Femur (tissue), 1 donor: ENCODE data around the gene RPUSD3.
"Not testable (repeated sequence)": the region's sequence is repeated elsewhere in the genome, so short reads cannot be mapped to it uniquely, and the experiment has no call there.

Source experiments
- DNase-seq: peaks from one replicate; pipeline ENCODE4 v3.0.0-alpha.2; 2017

The RPUSD3 gene

GRCh38 chr3:9843715-9844438 lies at the start of gene RPUSD3:
TSS of gene RPUSD3 (minus strand) at chr3:9844008. CDS start at chr3:9843990, 18 bp downstream.
- DNase-seq: peak; percentile 98

GRCh38 chr3:9891072-9891622 lies 47.3 kb upstream of the RPUSD3 start:
- DNase-seq: no peak

DNA sequence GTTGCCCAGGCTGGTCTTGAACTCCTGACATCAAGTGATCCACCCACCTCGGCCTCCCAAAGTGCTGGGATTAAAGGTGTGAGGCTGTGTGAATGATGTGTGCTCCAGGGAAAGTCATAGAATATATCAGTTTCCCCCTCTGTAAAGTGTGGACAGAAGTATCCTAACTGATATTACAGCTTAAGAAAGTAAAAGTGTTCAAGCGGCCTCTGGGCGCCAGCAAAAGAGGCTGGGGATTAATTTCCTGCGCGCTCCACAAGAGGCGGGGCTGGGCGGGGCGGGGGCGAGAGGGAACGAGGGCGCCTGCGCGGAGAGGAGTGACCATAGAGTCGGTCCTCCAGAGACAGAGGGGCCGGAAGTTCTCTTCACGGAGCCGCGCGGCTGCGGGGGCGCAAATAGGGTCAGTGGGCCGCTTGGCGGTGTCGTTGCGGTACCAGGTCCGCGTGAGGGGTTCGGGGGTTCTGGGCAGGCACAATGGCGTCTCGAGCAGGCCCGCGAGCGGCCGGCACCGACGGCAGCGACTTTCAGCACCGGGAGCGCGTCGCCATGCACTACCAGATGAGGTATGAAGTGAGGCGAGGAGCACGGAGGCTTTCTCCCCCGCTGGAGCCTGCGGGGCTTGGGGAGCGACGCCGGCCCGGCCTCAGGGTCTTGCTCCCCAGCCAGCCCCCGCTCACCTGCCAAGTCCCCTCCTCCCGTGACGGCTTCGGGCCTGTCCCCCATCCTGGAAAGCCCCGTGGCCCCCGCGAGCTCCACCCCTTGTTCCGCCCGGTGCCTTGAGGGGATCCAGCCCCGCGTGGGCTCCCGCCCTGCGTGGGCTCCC lies 46.7 kb upstream of the RPUSD3 start, which contains the start of gene JAGN1:
TSS of gene JAGN1 (plus strand) at position 362 of the 823 bp plus-strand sequence. CDS start at position 475, 113 bp downstream.
- peak; percentile 95 for DNase-seq

GRCh38 chr3:9889405-9889804 lies 45.6 kb upstream of the RPUSD3 start:
- no peak for DNase-seq

- no peak for DNase-seq
Measured at GRCh38 chr3:9888540-9888939, 44.7 kb upstream of the RPUSD3 start.

- no peak for DNase-seq
Measured at GRCh38 chr3:9887480-9887879, 43.7 kb upstream of the RPUSD3 start.

DNA sequence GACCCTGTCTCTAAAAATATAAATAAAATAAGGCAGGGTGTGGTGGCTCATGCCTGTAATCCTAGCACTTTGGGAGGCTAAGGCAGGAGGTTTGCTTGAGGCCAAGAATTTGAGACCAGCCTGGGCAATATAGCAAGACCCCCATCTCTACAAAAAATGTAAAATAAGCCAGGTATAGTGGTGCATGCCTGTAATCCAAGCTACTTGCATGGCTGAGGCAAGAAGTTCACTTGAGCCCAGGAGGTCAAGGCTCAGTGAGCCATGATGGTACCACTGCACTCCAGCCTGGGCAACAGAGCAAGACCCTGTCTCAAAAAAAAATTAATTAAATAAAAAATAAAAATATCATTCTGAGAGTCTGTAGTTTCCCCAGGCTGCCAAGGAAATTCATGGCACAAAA lies 42.5 kb upstream of the RPUSD3 start:
- DNase-seq: no peak

DNA sequence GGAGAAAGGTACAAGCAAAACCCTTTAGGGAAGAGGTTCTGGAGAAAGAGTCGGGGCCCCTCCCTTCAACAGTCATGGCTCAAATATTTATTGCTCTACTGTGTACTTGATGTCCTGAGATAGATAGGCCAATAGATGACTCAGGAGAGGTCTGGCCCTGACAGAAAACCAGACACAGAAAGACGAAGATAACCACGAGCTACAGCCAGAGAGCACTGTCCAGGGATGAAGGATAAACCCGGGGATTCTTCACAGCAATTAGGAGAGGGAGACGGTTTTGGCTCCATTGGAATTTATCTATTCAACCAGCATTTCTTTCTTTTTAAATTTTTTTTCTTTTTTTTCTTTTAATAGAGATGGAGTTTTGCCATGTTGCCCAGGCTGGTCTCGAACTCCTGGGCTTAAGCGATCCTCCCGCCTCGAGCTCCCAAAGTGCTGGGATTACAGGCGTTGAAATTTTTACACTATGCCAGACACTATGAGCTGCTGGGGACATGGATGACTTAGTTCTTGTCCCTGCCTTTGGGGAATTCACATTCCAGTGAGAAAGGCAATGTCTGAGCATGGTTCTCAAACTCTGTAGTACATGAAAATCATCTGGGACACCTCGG lies 40.9 kb upstream of the RPUSD3 start:
- no peak for DNase-seq

DNA sequence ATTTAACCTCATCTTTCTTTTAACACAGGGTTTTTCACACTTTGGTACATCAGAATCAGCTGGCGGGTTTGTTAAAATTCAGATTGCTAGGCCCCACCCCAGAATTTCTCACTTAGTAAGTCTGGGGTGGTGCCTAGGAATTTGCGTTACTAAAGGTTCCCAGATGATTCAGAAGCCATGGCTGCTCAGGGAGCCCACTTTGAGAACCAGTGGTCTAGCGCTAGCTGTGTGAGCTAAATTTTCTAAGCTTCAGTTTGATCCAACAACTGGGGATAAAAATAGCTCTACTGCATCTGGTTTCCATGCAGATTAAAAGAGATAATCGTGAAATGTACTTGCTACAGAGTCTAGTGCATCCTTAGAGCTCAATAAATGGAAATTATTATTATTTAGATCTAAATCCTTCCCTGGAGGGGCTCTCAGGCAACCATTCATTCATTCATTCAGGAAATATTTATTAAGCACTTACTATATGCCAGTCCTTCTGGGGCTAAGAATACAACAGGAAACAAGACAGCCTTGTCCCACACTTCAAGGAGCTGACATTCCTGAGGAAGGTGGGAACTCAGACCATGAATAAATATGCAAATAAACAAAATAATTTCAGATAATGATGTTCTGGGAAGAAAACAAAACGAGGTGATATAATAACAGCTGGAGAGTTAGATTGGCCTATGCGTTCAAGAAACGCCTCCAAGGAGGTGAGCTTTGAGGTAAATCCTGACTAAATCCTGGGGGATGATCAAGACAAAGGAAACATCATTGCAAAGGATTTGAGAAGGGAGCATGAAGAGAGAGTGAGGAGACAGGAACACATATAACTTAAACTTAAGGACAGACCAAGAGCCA lies 40.1 kb upstream of the RPUSD3 start:
- no peak for DNase-seq

GRCh38 chr3:9881441-9881840 lies 37.6 kb upstream of the RPUSD3 start:
- DNase-seq: no peak

DNA sequence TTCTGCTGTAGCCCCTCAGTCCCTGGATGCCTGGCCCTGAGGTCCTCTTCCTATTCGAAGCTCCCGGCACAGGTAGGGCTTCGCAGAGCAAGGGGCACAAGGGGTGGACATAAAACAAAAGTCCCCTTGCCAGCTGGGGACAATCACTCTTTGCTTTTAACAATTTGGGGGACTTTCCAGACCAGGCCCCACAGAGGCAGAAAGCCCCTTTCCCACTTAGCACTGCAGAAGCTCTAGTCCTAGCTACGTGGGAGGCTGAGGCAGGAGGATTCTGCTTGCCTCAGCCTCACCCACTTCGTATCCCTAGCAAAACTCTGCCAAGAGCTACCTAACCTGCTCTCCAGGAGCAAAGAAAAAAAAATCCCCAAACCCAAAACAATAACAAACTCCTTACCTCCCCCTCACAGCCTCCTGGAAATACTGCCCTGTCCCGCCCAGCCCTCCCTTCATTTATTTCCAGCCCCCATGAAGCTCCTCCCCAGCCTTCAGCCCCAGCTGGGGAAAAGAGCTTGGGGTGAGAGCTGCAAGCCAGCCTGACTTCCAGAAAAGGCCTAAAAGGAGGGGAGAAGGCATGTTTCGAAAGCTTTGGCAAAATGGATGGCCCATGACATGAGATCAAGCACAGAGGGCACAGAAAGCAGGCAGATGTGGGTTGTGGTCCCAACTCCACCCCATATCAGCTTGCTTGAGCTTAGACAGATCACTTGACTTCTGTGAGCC lies 36.2 kb upstream of the RPUSD3 start, which contains the start of gene CIDEC:
TSS of gene CIDEC (minus strand) at position 424 of the 720 bp plus-strand sequence. CDS start 1,767 bp downstream, outside the sequence.
- no peak for DNase-seq

DNA sequence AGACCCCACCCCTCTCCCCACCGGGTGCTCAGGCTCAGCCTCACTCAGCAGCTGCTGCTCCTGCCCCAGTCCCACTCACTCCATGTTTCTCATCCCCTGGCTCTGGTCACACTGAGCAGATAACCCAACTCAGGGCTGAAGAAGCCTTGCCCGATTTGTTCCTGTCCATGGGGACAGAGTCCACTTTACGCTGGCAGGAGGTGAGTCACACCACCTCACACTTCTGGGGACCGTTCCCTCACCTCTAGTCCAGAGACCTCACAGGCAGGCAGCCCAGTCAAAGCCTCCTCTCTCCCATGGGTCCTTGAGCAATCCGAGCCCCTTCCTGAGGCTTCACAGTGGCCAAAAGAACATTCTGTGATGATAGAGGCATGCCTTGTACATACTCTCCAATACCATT lies 34.9 kb upstream of the RPUSD3 start:
- DNase-seq: no peak

- DNase-seq: no peak
Measured at GRCh38 chr3:9876991-9877390, 33.2 kb upstream of the RPUSD3 start.

- DNase-seq: not testable (repeated sequence)
Measured at GRCh38 chr3:9876255-9876654, 32.4 kb upstream of the RPUSD3 start.

- DNase-seq: no peak
Measured at GRCh38 chr3:9875448-9875847, 31.6 kb upstream of the RPUSD3 start.

GRCh38 chr3:9872067-9872466 lies 28.3 kb upstream of the RPUSD3 start:
- not testable (repeated sequence) for DNase-seq

DNA sequence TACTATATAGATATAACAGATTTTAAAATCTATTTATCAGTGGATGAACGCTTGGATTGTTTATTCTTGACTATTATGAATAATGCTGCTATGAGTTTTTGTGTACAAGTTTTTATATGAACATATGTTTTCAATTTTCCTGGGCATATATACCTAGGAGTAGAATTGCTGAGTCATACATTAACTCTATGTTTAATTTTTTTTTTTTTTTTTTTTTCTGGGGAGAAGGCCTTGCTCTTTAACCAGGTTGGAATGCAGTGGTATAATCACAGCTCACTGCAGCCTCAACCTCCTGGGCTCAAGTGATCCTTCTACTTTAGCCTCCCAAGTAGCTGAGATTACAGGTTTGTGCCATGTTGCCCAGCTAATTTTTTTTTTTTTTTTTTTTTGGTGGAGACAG lies 27.2 kb upstream of the RPUSD3 start:
- no peak for DNase-seq

- no peak for DNase-seq
Measured at GRCh38 chr3:9869955-9870354, 26.1 kb upstream of the RPUSD3 start.

GRCh38 chr3:9867106-9867505 lies 23.3 kb upstream of the RPUSD3 start:
- DNase-seq: no peak

GRCh38 chr3:9866639-9867038 lies 22.8 kb upstream of the RPUSD3 start:
- DNase-seq: no peak

GRCh38 chr3:9865125-9865637 lies 21.4 kb upstream of the RPUSD3 start:
- not testable (repeated sequence) for DNase-seq
